HL-60 (cell line): ENCODE results near the gene LSG1.

Experiments
- CTCF ChIP-seq: IDR thresholded peaks from one replicate; pipeline ENCODE4 v1.5.1; 2011; ENCODE audit warnings: low read length, control low read depth, inconsistent platforms; ENCODE audit not compliant: insufficient read depth
- GABPA ChIP-seq: IDR thresholded peaks from 2 replicates; pipeline ENCODE4 v1.6.1; 2012; ENCODE audit warnings: low read depth
- POLR2AphosphoS5 ChIP-seq: IDR thresholded peaks from 2 replicates; pipeline ENCODE4 v1.6.1; 2012; ENCODE audit warnings: low read depth
- REST ChIP-seq: IDR thresholded peaks from 2 replicates; pipeline ENCODE4 v1.6.1; 2012; ENCODE audit warnings: low read depth; ENCODE audit not compliant: insufficient replicate concordance

- TF ChIP-seq CTCF (no peak), GABPA (no peak), POLR2AphosphoS5 (no peak), REST (no peak)
Observed at GRCh38 chr3:194714137-194714455, 42.1 kb upstream of the LSG1 start.
